HG03280 (cell line): ENCODE measurements around the gene FNIP1.
A peak's percentile ranks its signal among the peaks of the same experiment; 100 is the strongest.
"Not testable (repeated sequence)": the region's sequence is repeated elsewhere in the genome, so short reads cannot be mapped to it uniquely, and the experiment has no call there.

Experiments used
- ATAC-seq: cut with Tn5 transposase; IDR thresholded peaks from one replicate; pipeline ENCODE4 v1.9.1; 2021; ENCODE audit warnings: mild to moderate bottlenecking, moderate library complexity; ENCODE audit not compliant: unreplicated experiment

Gene FNIP1

GRCh38 chr5:131693894-131694293 is 102.9 kb downstream of the FNIP1 start:
- no peak for ATAC-seq

- ATAC-seq = no peak
Observed at GRCh38 chr5:131685516-131686171, 111.2 kb downstream of the FNIP1 start.

- ATAC-seq = no peak
Observed at GRCh38 chr5:131684595-131684994, 112.2 kb downstream of the FNIP1 start.

GRCh38 chr5:131684051-131684450 is 112.8 kb downstream of the FNIP1 start:
- no peak for ATAC-seq

- ATAC-seq = no peak
Observed at GRCh38 chr5:131682826-131683225, 114.0 kb downstream of the FNIP1 start.

GRCh38 chr5:131682175-131682574 is 114.6 kb downstream of the FNIP1 start:
- no peak for ATAC-seq

GRCh38 chr5:131679911-131680310 is 116.9 kb downstream of the FNIP1 start:
- ATAC-seq = no peak

- not testable (repeated sequence) for ATAC-seq
Observed at GRCh38 chr5:131678273-131678672, 118.5 kb downstream of the FNIP1 start.

GRCh38 chr5:131677115-131677514 is 119.7 kb downstream of the FNIP1 start:
- ATAC-seq = no peak

GRCh38 chr5:131672776-131673175 is 124.0 kb downstream of the FNIP1 start:
- ATAC-seq = no peak

GRCh38 chr5:131671994-131672655 is 124.7 kb downstream of the FNIP1 start:
- ATAC-seq = no peak

- ATAC-seq = peak; percentile 54
Observed at GRCh38 chr5:131671409-131671808, 125.4 kb downstream of the FNIP1 start.

GRCh38 chr5:131664929-131665328 is 131.9 kb downstream of the FNIP1 start:
- no peak for ATAC-seq

- ATAC-seq = no peak
Observed at GRCh38 chr5:131661933-131662332, 134.9 kb downstream of the FNIP1 start.

- ATAC-seq = no peak
Observed at GRCh38 chr5:131659841-131660240, 137.0 kb downstream of the FNIP1 start.

- no peak for ATAC-seq
Observed at GRCh38 chr5:131659290-131659689, 137.5 kb downstream of the FNIP1 start.

GRCh38 chr5:131654776-131655175 is 142.0 kb downstream of the FNIP1 start:
- no peak for ATAC-seq

GRCh38 chr5:131654309-131654708 is 142.5 kb downstream of the FNIP1 start:
- ATAC-seq = no peak

GRCh38 chr5:131649161-131649560 is 147.7 kb downstream of the FNIP1 start:
- no peak for ATAC-seq

GRCh38 chr5:131647048-131647769 is 149.6 kb downstream of the FNIP1 start:
- peak; percentile 75 for ATAC-seq

GRCh38 chr5:131644822-131645221 is 152.0 kb downstream of the FNIP1 start:
- no peak for ATAC-seq

GRCh38 chr5:131644370-131644769 is 152.4 kb downstream of the FNIP1 start:
- ATAC-seq = no peak
